ENCODE data around the gene ANKRD13D. TPM values are rescaled to one million over a fixed set of nuclear protein-coding genes. Genes with fewer than 3 reads are reported as not detected.

Gene ANKRD13D
- polyA plus RNA-seq, 1 of the 3 experiments (the other 2 are of a cell fraction), result 50.2 TPM

- H3K27ac ChIP-seq (ENCODE audit: low read depth in 2 of 2, low read length in 1 of 2), result no peak overlapping the region; a peak in 1 of 4 replicates
- no peaks in the 10 kb centered on the region for H3K9me2 ChIP-seq
- WGBS (ENCODE audit: low lambda C conversion rate), result 91% methylated on average over 15 of the region's 17 CpGs
- peaks cover 10% of the 10 kb centered on the region; the same call in 1 of the 2 replicates for H4K20me1 ChIP-seq (ENCODE audit: insufficient read depth)
- H3K9me3 ChIP-seq, result no peaks in the 10 kb centered on the region
- H3K9ac ChIP-seq, result no peak overlapping the region
- no peaks in the 10 kb centered on the region for H3K27me3 ChIP-seq (ENCODE audit: insufficient read depth)
- no peak overlapping the region for H3K4me2 ChIP-seq
- H3K4me3 ChIP-seq (ENCODE audit: low read depth in 2 of 2, low read length in 1 of 2), result no peak overlapping the region
- POLR2A ChIA-PET, result no interaction called here
- TF ChIP-seq RAD21 (IDR thresholded peaks at IDR 0.05; ENCODE audit: low read length) (no peak), GABPA (IDR thresholded peaks at IDR 0.05; ENCODE audit: low read depth) (no peak), GATA2 (CRISPR knock-in tag; IDR thresholded peaks at IDR 0.05) (no peak), NRF1 (IDR thresholded peaks at IDR 0.05; ENCODE audit: low read depth, low read length) (no peak), EP300 (IDR thresholded peaks at IDR 0.05; ENCODE audit: borderline replicate concordance in 1 of 2, low read depth in 1 of 2, low read length in 1 of 2) (no peak), MAX (IDR thresholded peaks at IDR 0.05; ENCODE audit: low read depth) (no peak), SIN3A (IDR thresholded peaks at IDR 0.05; ENCODE audit: borderline replicate concordance, low read depth, low read length) (no peak), FOXM1 (IDR thresholded peaks at IDR 0.05; ENCODE audit: low read depth) (no peak), USF1 (IDR thresholded peaks at IDR 0.05; ENCODE audit: borderline replicate concordance, low read depth) (no peak), TCF12 (IDR thresholded peaks at IDR 0.05) (no peak)
- TF ChIP-seq, protein P1, sequence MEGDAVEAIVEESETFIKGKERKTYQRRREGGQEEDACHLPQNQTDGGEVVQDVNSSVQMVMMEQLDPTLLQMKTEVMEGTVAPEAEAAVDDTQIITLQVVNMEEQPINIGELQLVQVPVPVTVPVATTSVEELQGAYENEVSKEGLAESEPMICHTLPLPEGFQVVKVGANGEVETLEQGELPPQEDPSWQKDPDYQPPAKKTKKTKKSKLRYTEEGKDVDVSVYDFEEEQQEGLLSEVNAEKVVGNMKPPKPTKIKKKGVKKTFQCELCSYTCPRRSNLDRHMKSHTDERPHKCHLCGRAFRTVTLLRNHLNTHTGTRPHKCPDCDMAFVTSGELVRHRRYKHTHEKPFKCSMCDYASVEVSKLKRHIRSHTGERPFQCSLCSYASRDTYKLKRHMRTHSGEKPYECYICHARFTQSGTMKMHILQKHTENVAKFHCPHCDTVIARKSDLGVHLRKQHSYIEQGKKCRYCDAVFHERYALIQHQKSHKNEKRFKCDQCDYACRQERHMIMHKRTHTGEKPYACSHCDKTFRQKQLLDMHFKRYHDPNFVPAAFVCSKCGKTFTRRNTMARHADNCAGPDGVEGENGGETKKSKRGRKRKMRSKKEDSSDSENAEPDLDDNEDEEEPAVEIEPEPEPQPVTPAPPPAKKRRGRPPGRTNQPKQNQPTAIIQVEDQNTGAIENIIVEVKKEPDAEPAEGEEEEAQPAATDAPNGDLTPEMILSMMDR (IDR thresholded peaks at IDR 0.05), result no peak
- TF ChIP-seq, protein P2, sequence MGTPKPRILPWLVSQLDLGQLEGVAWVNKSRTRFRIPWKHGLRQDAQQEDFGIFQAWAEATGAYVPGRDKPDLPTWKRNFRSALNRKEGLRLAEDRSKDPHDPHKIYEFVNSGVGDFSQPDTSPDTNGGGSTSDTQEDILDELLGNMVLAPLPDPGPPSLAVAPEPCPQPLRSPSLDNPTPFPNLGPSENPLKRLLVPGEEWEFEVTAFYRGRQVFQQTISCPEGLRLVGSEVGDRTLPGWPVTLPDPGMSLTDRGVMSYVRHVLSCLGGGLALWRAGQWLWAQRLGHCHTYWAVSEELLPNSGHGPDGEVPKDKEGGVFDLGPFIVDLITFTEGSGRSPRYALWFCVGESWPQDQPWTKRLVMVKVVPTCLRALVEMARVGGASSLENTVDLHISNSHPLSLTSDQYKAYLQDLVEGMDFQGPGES (IDR thresholded peaks at IDR 0.05; ENCODE audit: low read depth, low read length), result no peak
- TF ChIP-seq, protein P3, sequence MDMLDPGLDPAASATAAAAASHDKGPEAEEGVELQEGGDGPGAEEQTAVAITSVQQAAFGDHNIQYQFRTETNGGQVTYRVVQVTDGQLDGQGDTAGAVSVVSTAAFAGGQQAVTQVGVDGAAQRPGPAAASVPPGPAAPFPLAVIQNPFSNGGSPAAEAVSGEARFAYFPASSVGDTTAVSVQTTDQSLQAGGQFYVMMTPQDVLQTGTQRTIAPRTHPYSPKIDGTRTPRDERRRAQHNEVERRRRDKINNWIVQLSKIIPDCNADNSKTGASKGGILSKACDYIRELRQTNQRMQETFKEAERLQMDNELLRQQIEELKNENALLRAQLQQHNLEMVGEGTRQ (IDR thresholded peaks at IDR 0.05; ENCODE audit: borderline replicate concordance, low read depth, low read length), result no peak
- H3K36me3 ChIP-seq (replicated peaks in 1 of 2; ENCODE audit: control insufficient read depth in 1 of 2, insufficient read depth in 2 of 2, low read length in 1 of 2), result peaks cover 3 to 52% of the 10 kb centered on the region in 2 experiments
- H2AFZ ChIP-seq (ENCODE audit: low read depth), result no peak overlapping the region
- no peaks in the 10 kb centered on the region for H3F3A ChIP-seq (replicated peaks; ENCODE audit: insufficient read depth)
- no peak for DNase-seq
- H3K79me2 ChIP-seq (ENCODE audit: insufficient read depth), result peaks cover 8% of the 10 kb centered on the region; the same call in 1 of the 2 replicates
- CTCF ChIA-PET, result interaction anchor here (0.9 to 3.9 kb wide), 7 partner anchors 13 to 109 kb away, joined by 3 to 20 read pairs (median 4); no protein-coding TSS in a partner anchor
- peaks cover 0 to 6% of the 10 kb centered on the region in 2 experiments; a peak in 2 of 4 replicates for H3K4me1 ChIP-seq (ENCODE audit: control insufficient read depth in 1 of 2, insufficient read depth in 2 of 2, low read depth in 1 of 2, low read length in 1 of 2)
These were observed 9.3 kb upstream of the ANKRD13D start for GRCh38 chr11:67279589-67280340.

Data from SK-N-SH (cell line).